ENCODE measurements around the gene RYR2.

GRCh38 chr1:237503292-237503691, 461.3 kb downstream of the RYR2 start:
- TF ChIP-seq, protein P1, sequence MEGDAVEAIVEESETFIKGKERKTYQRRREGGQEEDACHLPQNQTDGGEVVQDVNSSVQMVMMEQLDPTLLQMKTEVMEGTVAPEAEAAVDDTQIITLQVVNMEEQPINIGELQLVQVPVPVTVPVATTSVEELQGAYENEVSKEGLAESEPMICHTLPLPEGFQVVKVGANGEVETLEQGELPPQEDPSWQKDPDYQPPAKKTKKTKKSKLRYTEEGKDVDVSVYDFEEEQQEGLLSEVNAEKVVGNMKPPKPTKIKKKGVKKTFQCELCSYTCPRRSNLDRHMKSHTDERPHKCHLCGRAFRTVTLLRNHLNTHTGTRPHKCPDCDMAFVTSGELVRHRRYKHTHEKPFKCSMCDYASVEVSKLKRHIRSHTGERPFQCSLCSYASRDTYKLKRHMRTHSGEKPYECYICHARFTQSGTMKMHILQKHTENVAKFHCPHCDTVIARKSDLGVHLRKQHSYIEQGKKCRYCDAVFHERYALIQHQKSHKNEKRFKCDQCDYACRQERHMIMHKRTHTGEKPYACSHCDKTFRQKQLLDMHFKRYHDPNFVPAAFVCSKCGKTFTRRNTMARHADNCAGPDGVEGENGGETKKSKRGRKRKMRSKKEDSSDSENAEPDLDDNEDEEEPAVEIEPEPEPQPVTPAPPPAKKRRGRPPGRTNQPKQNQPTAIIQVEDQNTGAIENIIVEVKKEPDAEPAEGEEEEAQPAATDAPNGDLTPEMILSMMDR (IDR thresholded peaks at IDR 0.05; ENCODE audit: low read depth, low read length) = no peak
- no peak for TF ChIP-seq EZH2phosphoT487 (IDR thresholded peaks at IDR 0.05; ENCODE audit: low read depth)

Data from OCI-LY3 (cell line).